ENCODE measurements around the gene ARHGAP42. TPM values are rescaled to one million over a fixed set of nuclear protein-coding genes. Genes with fewer than 3 reads are reported as not detected.
A peak's percentile ranks its signal among the peaks of the same experiment; 100 is the strongest.

ARHGAP42 gene
- total and polyA plus RNA-seq, 2 experiments from 2014 or later = 64.8 to 135 TPM

GRCh38 chr11:100978939-100979338 is 291.9 kb downstream of the ARHGAP42 start:
- peaks cover 7% of the 10 kb centered on the region for H3K4me1 ChIP-seq (ENCODE audit: low read depth)
- H3K36me3 ChIP-seq = peaks cover 66% of the 10 kb centered on the region
- H3K9me3 ChIP-seq (ENCODE audit: low read depth) = no peaks in the 10 kb centered on the region
- no peaks in the 10 kb centered on the region for H3K27me3 ChIP-seq
- no peak overlapping the region for H3K4me3 ChIP-seq
- H3K27ac ChIP-seq = peak overlapping the region; percentile 77
- no peak for DNase-seq (ENCODE audit: low read depth in 1 of 2, low spot score in 1 of 2)
- no peak for TF ChIP-seq CTCF (IDR thresholded peaks at IDR 0.05; ENCODE audit: low read depth, low read length)

GRCh38 chr11:100980156-100980555 is 293.1 kb downstream of the ARHGAP42 start:
- Histone ChIP-seq H3K27me3 (no peaks in the 10 kb centered on the region), H3K4me1 (ENCODE audit: low read depth) (peaks cover 7% of the 10 kb centered on the region), H3K36me3 (peaks cover 65% of the 10 kb centered on the region), H3K9me3 (ENCODE audit: low read depth) (no peaks in the 10 kb centered on the region), H3K27ac (peak overlapping the region; percentile 65), H3K4me3 (no peak overlapping the region)
- peak; percentile 50 for TF ChIP-seq CTCF (IDR thresholded peaks at IDR 0.05; ENCODE audit: low read depth, low read length)
- DNase-seq (ENCODE audit: low read depth in 1 of 2, low spot score in 1 of 2) = peak in 1 of 2 donors; percentile 41

- Histone ChIP-seq H3K27ac (no peak overlapping the region), H3K36me3 (peaks cover 59% of the 10 kb centered on the region), H3K4me3 (no peak overlapping the region), H3K4me1 (ENCODE audit: low read depth) (peaks cover 7% of the 10 kb centered on the region), H3K27me3 (no peaks in the 10 kb centered on the region), H3K9me3 (ENCODE audit: low read depth) (no peaks in the 10 kb centered on the region)
- no peak for DNase-seq (ENCODE audit: low read depth in 1 of 2, low spot score in 1 of 2)
- no peak for TF ChIP-seq CTCF (IDR thresholded peaks at IDR 0.05; ENCODE audit: low read depth, low read length)
These were observed 294.2 kb downstream of the ARHGAP42 start for GRCh38 chr11:100981196-100981824.

- no peak for TF ChIP-seq CTCF (IDR thresholded peaks at IDR 0.05; ENCODE audit: low read depth, low read length)
- H3K27me3 ChIP-seq = no peaks in the 10 kb centered on the region
- no peaks in the 10 kb centered on the region for H3K4me1 ChIP-seq (ENCODE audit: low read depth)
- H3K36me3 ChIP-seq = peaks cover 53% of the 10 kb centered on the region
- no peak overlapping the region for H3K27ac ChIP-seq
- DNase-seq (ENCODE audit: low read depth in 1 of 2, low spot score in 1 of 2) = no peak
- no peaks in the 10 kb centered on the region for H3K9me3 ChIP-seq (ENCODE audit: low read depth)
- no peak overlapping the region for H3K4me3 ChIP-seq
These were observed 297.6 kb downstream of the ARHGAP42 start for GRCh38 chr11:100984668-100985067.

GRCh38 chr11:100990931-100991330 is 303.8 kb downstream of the ARHGAP42 start:
- Histone ChIP-seq H3K4me1 (ENCODE audit: low read depth) (peaks cover under 1% of the 10 kb centered on the region), H3K36me3 (peaks cover 41% of the 10 kb centered on the region), H3K27ac (peak overlapping the region; percentile 45), H3K4me3 (no peak overlapping the region), H3K27me3 (no peaks in the 10 kb centered on the region), H3K9me3 (ENCODE audit: low read depth) (no peaks in the 10 kb centered on the region)
- TF ChIP-seq CTCF (IDR thresholded peaks at IDR 0.05; ENCODE audit: low read depth, low read length) = no peak
- no peak for DNase-seq (ENCODE audit: low read depth in 1 of 2, low spot score in 1 of 2)
